GM12872 (cell line): ENCODE results near the gene PLRG1.

Source experiments
- CTCF ChIP-seq: IDR thresholded peaks from 3 replicates; pipeline ENCODE4 v1.5.1; 2011; ENCODE audit warnings: low read depth, mild to moderate bottlenecking, low read length, moderate library complexity; ENCODE audit not compliant: insufficient read depth

The PLRG1 gene

GRCh38 chr4:154566639-154567204, 16.5 kb upstream of the PLRG1 start:
- TF ChIP-seq CTCF: no peak

- no peak for TF ChIP-seq CTCF
These were observed 15.5 kb upstream of the PLRG1 start for GRCh38 chr4:154565704-154566103.

DNA sequence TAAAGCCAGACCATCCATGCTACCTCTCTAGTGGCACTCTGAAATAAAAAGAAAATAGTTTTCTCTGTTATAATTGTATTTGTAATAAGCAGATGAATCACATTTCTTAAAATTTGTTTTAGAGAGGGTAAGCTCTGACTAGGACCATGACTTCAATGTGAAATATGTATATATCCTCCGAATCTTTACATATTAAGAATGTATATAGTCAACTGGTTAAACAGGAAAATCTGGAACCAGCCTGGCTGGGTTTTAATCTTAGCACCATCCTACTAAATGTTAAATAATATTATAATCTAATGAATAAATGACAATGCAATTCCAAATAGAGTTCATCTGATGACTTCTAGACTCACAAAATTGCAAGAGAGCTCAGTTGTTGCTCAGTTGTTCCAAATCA, 14.1 kb upstream of the PLRG1 start:
- TF ChIP-seq CTCF: no peak

GRCh38 chr4:154562697-154563254, 12.6 kb upstream of the PLRG1 start, which contains the start of gene FGB:
TSS of gene FGB (plus strand) at chr4:154563011. CDS start at chr4:154563019, 8 bp downstream.
- no peak for TF ChIP-seq CTCF

DNA sequence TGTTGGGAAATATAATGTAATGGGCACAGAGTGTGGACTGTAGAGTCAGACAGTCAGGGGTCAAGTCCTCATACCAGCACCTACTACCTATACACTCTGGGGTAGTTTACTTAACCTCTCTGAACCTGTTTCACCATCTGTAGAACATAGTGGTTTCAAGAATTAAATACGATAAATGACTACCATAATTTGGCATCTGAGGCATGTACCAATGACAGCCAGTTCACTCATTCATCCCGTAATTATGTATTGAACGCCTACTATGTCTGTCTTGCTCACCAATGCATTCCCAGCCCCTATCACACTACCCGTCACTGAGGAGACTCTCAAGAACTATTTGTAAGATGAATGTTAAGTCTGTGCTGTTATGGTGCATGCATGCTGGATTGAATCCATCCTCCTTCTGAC, 10.6 kb upstream of the PLRG1 start:
- no peak for TF ChIP-seq CTCF

- TF ChIP-seq CTCF: no peak
These were observed 10.2 kb upstream of the PLRG1 start for GRCh38 chr4:154560419-154560801.

- peak; percentile 61 for TF ChIP-seq CTCF
These were observed 9.6 kb upstream of the PLRG1 start for GRCh38 chr4:154559494-154560418.
